ENCODE measurements around the gene ABLIM2.

ABLIM2 gene

DNA sequence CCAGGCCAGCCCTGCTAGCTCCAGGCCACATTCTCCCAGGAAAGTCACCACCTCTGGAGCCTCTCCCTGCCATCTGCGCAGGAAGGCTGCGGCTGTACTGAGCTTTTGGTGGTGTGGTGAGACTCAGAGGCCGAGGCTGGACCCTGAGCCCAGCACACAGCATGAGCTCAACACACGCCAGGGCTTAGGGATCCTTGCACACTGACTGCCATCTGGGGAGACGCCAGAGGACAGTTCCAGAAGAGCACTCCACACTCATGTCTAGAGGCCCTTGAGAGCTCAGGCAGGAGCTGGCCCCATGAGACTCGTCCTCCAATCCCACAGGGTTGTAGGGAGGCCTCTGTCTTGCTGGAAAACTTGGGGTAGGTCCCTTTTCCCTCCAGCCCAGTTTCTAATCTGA lies 40.6 kb downstream of the ABLIM2 start:
- DNase-seq: no peak

GRCh38 chr4:8117278-8117682 lies 41.3 kb downstream of the ABLIM2 start:
- peak; percentile 11 for DNase-seq

- no peak for DNase-seq
Measured at GRCh38 chr4:8115916-8116315, 42.7 kb downstream of the ABLIM2 start.

- DNase-seq: no peak
Measured at GRCh38 chr4:8115203-8115520, 43.5 kb downstream of the ABLIM2 start.

DNA sequence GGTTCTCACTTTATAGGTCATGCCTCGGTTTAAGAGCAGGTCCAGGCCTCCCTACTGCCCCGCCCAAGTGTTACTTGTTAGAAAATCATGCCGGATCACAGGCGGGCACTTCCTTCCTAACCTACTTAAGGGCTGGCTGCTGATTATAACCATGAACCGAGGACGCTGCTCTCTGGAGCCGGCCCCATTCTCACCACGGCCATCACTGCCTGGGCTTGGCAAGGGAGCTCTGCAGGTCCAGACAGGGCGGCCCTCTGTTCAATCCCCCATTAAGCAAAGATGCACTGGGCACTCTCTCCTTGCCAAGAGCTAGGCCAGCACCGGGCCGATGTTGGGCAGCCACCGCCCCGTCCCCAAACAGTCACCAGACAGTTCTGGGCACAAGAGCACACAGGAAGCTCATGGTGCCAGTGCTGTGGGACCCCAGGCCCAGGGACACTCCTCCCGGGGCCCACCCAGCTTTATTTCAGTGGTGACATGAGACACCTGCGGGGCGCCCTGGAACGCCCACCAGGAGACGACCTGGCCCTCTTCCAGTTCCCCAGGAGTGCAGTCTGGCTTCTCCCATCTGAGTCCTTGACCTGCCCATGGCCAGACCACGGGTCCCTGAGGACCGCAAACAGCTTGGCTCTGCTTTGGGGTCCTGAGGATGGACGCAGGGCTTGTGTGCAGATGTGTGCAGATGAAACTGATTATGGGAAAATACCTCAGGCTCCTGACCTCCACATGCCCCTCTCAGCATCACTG lies 44.0 kb downstream of the ABLIM2 start:
- no peak for DNase-seq

DNA sequence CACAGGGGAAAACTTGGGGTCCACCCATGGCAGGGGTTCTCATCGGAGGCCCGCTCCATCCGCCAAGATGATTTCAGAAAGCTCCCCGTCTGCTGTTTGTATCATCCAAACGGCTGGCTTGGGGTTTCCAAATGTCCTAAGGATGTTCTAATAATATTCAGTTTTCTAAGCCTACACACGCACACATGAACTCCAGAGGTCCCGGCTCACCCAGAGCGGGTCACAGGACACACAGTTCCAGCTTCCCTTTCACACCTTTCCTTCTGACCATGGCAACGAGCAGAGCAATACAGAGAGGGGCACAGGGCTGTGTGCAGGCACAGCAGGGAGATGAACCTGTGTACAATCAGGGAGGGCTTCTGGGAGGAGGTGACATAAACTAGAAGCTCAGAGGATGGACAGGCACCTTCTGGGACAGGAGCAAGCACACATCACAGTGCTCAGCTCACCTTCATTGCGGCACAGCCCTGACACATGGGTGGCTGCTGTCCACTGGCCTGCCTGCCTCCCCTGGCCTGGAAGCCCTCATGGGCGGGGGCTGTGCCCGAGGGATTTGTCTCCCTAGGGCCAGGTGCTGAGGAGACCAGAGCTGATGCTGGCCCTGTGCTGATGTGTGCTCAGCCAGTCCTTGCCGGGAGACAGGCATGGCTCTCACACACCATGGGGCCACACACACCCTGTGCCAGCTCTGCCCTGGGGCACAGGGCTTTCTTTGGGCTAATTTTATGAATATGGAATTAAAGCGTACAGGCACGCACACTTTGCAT lies 44.8 kb downstream of the ABLIM2 start:
- no peak for DNase-seq

GRCh38 chr4:8112672-8113071 lies 45.9 kb downstream of the ABLIM2 start:
- no peak for DNase-seq

GRCh38 chr4:8112036-8112576 lies 46.5 kb downstream of the ABLIM2 start:
- DNase-seq: no peak

DNA sequence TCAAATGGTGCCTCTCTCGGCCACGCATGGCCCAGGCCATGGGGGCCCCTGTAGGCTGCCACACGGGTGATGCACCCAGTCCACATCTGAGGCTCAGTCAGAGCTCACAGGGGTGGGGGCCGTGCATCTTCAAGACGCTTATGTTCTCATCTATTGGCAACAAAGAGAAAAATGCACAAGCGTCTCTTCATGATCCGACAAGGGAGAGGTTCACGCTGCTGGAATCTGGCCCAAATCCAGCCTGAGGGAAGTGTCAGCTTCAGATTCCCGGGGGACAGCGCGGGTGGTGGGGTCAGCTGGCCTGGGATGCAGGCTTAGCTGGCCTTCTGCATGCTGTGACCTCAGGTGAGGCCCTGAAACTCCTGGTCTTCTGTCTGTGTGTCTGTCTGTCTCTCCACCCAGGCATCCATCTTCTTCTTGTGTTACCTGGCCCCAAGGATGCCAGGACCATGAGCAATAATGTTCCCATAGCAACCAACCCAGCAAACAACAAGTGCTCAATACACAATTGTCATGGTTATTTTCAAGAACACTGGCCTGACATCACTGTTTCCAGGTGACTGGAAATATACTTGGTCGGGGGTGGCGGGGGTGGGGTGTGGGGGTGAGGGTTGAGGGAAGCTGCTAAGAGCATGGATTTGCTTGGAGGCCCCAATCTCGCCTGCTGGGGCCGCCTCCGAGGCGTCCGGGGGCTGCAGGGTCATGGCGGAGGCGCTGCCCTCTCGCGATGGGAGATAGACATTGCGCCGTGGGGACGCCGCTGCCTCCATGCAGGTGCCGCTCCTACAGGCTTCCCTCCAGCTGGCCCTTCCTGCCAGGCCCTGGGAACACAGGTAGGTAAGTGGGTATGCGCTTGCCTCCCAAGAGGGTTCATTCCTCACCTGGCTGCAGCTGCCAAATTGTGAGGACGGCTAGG lies 48.3 kb downstream of the ABLIM2 start:
- no peak for DNase-seq

- DNase-seq: no peak
Measured at GRCh38 chr4:8109406-8110065, 49.1 kb downstream of the ABLIM2 start.

DNA sequence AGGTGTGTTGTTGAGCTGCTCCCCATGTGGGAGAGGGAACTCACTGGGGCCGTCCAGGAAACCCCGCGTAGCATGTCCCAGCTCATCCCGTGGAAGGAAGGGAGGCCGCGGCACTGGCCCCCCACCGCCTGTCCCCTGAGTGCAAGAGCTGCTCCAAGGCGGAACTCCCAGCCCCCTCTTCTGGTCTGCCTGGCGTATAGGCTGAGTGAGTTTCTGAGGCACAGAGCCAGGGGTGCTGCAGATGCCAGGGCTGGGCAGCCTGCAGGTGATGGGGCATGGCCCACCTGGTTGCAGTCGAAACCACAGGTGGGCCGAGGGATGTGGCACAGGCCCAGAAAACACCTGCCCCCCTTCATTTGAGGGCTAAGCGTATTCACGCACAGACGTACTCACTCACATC lies 49.6 kb downstream of the ABLIM2 start:
- no peak for DNase-seq

GRCh38 chr4:8108261-8108660 lies 50.4 kb downstream of the ABLIM2 start:
- DNase-seq: no peak

DNA sequence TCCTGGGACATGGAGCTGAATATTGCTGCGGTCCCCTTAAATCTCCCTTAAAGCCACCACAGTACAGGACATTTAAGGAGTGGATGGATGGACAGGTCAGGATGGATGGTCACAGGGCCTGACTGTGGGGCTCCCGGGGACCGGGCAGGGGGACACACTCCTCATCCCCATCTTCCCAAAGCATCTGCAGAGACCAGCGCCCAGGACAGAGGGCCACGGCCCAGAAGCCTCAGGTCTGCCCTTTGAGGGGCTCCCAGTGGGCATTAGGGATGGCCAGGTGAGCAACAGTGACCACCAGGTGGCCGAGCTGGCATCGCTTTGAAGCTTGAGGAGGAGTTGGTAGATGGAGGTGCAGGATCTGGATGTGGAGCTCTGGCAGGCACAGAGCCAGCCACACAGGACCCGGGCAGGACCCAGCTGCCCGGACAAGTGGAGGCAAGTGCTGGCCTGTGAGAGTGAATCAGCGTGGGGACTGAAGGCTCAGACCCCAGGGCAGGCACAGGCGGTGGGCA lies 51.4 kb downstream of the ABLIM2 start:
- no peak for DNase-seq

DNA sequence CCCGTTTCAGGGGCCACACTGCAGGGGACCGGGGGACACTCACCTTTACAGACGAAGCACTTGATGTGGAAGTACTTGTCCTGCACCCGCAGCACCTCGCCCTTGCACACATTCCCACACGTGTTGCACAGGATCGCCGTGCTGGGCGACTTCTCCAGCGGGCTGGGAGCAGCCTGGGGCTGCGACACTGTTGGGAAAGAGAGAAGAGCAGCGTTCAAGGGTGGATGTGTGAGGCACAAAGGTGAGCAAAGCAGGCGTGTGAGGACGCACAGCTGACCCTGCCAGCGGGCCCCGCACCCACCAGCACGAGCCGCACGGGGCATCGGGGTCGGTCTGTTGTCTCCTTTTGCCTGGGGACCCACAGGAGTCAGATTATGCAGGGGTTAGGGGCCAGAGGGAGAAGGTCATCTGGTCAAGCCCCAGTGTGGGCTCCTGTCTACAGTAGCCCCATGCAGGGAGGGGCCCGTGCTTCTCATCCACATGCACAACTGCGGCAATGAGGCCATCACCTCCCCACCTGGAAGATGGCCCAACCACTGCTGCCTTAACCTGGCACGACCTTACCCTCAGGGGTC lies 52.1 kb downstream of the ABLIM2 start:
- DNase-seq: no peak

DNA sequence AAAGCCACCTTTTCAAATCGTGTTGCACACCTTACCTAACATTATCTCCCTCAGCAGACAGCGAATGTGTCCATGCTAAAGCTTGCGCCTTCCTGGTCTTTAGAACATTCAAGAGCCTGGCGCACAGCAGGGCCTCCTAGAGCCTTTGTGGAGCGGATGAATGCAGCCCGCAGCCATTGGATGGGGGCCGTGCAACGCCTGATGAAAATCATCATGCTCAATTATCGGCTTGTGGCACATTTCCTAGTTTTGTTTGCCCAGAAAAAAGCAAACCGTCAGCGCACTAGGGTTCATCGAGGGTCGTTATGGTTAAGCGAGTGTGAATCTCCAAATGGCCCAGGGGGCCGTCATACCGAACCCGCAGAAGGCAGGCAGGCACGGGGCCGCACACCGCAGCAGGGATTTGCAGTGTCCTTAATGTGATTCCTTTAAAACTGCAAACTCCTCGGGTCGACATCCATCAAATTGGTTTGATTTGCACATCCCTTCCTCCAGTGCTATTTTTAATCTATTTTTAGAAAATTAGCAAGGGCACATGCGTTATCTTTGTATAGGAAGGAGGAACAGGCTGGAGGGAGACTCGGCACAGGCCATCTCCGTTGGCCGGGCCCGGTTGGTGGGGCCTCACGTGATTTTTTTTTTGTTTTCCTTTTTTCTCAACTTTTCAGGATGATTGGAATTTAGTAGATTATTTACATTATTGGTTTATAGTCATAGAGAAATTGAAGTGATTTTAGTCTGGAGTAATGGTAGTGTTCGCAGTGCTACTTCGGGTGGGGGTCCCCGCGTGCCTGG lies 53.1 kb downstream of the ABLIM2 start:
- DNase-seq: no peak

GRCh38 chr4:8104491-8105305 lies 53.9 kb downstream of the ABLIM2 start:
- no peak for DNase-seq

DNA sequence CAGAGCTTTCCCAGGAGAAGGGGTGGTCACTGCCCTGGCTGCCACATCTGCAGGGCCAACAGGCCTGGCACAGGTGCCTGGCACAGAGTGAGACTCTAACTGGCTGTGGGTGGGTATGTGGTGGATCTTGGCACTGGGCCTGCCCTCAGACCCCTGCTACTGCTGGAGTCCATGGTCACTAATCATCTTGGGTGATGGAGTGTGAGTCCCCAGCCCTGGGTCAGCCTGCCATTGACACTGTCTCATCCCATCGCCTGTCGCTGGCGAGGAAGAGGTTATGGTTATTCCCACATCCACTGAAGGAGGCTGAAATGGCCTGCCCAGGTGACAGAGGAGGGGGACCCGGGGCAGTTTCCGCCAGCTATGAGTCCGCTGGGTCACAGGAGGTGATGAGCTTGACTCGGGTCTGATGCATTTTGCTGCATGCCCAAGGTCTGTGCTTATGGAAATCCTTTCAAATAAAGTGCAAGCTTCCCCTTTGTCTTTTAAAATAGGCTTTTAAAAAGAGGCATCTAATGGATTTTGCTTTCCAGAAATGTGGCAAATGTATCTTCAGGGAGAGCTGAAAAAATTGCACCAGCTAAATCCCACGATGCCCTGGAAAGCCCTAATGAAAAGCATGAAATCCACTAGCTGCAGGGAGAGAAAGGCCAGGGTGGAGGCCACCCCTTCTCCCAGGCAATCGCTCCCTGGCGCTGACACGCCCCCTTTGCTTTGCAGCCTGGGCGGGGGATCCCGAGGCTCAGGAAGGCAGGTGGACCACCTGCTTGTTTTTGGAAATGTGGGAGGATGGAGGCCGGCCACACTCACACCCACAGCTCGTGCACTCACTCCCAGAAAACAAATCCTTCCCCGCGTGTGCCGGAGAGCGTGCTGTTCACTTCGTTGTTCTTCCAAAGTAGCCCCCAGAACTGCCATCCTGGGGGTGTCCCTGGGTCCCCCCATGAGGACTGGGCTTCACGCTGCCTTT lies 54.9 kb downstream of the ABLIM2 start:
- no peak for DNase-seq

GRCh38 chr4:8102831-8103230 lies 55.8 kb downstream of the ABLIM2 start:
- no peak for DNase-seq

- DNase-seq: no peak
Measured at GRCh38 chr4:8102076-8102355, 56.6 kb downstream of the ABLIM2 start.
